Measurements from ENCODE around the gene DPRX. TPM values are rescaled to one million over a fixed set of nuclear protein-coding genes. Genes with fewer than 3 reads are reported as not detected.

The DPRX gene
- total and polyA plus RNA-seq, 2 experiments from 2014 or later: not detected

DNA sequence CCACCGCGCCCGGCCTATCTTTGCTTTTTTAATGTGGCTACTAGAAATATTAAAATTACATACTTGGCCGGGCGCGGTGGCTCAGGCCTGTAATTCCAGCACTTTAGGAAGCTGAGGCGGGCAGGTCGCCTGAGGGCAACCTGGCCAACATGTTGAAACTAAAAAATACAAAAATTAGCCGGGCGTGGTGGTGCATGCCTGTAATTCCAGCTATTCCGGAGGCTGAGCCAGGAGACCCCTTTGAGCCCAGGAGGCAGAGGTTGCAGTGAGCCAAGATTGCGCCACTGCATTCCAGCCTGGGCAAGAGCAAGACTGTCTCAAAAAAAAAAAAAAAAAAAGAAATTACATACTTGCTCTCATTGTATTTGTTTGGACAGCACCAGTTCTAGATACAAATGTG lies 34.8 kb upstream of the DPRX start:
- H3K27me3 Mint-ChIP-seq (ENCODE audit: insufficient read depth, low read depth, poor library complexity): peaks cover 18% of the 10 kb centered on the region
- peaks cover 43% of the 10 kb centered on the region for H3F3A ChIP-seq (replicated peaks; ENCODE audit: low read depth)
- peaks cover 2% of the 10 kb centered on the region; the same call in 1 of the 3 replicates for H3K36me3 Mint-ChIP-seq (ENCODE audit: low read depth)
- H3K9me3 Mint-ChIP-seq: peaks cover 14% of the 10 kb centered on the region; the same call in 2 of the 3 replicates
- no peaks in the 10 kb centered on the region for H3K27me3 ChIP-seq (ENCODE audit: insufficient read depth)
- no peaks in the 10 kb centered on the region; the same call in 1 of the 2 replicates for H3K79me2 ChIP-seq (replicated peaks; ENCODE audit: insufficient read depth)
- no peak for DNase-seq (ENCODE audit: low spot score)
- H3K36me3 ChIP-seq (ENCODE audit: insufficient read depth): no peaks in the 10 kb centered on the region
- no peak overlapping the region for H2AFZ ChIP-seq
- H3K9me2 ChIP-seq (ENCODE audit: insufficient read depth): no peaks in the 10 kb centered on the region; the same call in 1 of the 2 replicates
- H4K20me1 ChIP-seq (replicated peaks; ENCODE audit: insufficient read depth): no peaks in the 10 kb centered on the region
- peaks cover 25% of the 10 kb centered on the region for H3K4me1 Mint-ChIP-seq
- no peak for ATAC-seq
- no peak overlapping the region for H3K4me3 Mint-ChIP-seq
- no peak overlapping the region for H3K4me3 ChIP-seq
- peak overlapping the region; percentile 99 for H3K27ac ChIP-seq (ENCODE audit: low read depth)
- H3K27ac Mint-ChIP-seq: peak overlapping the region; percentile 88; the same call in 1 of the 2 replicates
- H3K4me2 ChIP-seq: 0 out of 2 replicates have a peak overlapping the region, but pooled peaks have one; percentile 35
- TF ChIP-seq ZNF114 (CRISPR knock-in tag; IDR thresholded peaks at IDR 0.05) (no peak), EZH2phosphoT487 (IDR thresholded peaks at IDR 0.05; ENCODE audit: unreplicated experiment) (no peak), REST (IDR thresholded peaks at IDR 0.05; ENCODE audit: unreplicated experiment) (no peak), STAT1 (IDR thresholded peaks at IDR 0.05; ENCODE audit: unreplicated experiment) (no peak)
- peaks cover 20% of the 10 kb centered on the region for H3K4me1 ChIP-seq (ENCODE audit: insufficient read depth)

DNA sequence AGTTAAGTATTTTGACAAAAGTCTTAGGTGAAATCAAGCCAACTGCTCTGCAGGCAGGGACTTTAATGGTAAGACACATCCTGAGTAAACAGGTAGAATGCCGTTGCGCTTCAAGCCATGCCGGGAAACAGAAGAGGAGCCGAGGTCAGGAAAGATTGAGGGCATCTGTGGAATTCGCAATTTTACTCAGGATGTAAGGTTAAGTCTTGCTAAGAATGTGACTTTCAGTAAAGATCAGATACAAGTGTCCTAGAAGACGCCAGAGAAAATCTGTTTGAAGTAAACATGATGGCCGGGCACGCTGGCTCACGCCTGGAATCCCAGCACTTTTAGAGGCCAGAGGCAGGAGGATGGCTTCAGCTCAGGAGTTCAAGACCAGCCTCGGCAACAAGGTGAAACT lies 33.4 kb upstream of the DPRX start:
- no peaks in the 10 kb centered on the region for H3K36me3 Mint-ChIP-seq (ENCODE audit: low read depth)
- peaks cover 39% of the 10 kb centered on the region for H3F3A ChIP-seq (replicated peaks; ENCODE audit: low read depth)
- H3K4me2 ChIP-seq: no peak overlapping the region
- DNase-seq (ENCODE audit: low spot score) (no peak), ATAC-seq (no peak)
- H3K4me3 Mint-ChIP-seq: no peak overlapping the region
- H3K27ac ChIP-seq (ENCODE audit: low read depth): peak overlapping the region; percentile 99
- peaks cover 25% of the 10 kb centered on the region for H3K4me1 Mint-ChIP-seq
- no peak overlapping the region for H2AFZ ChIP-seq
- TF ChIP-seq, protein P1, sequence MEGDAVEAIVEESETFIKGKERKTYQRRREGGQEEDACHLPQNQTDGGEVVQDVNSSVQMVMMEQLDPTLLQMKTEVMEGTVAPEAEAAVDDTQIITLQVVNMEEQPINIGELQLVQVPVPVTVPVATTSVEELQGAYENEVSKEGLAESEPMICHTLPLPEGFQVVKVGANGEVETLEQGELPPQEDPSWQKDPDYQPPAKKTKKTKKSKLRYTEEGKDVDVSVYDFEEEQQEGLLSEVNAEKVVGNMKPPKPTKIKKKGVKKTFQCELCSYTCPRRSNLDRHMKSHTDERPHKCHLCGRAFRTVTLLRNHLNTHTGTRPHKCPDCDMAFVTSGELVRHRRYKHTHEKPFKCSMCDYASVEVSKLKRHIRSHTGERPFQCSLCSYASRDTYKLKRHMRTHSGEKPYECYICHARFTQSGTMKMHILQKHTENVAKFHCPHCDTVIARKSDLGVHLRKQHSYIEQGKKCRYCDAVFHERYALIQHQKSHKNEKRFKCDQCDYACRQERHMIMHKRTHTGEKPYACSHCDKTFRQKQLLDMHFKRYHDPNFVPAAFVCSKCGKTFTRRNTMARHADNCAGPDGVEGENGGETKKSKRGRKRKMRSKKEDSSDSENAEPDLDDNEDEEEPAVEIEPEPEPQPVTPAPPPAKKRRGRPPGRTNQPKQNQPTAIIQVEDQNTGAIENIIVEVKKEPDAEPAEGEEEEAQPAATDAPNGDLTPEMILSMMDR (conservative IDR thresholded peaks at IDR 0.05; ENCODE audit: low read depth in 2 of 2): no peak
- TF ChIP-seq, protein P2, sequence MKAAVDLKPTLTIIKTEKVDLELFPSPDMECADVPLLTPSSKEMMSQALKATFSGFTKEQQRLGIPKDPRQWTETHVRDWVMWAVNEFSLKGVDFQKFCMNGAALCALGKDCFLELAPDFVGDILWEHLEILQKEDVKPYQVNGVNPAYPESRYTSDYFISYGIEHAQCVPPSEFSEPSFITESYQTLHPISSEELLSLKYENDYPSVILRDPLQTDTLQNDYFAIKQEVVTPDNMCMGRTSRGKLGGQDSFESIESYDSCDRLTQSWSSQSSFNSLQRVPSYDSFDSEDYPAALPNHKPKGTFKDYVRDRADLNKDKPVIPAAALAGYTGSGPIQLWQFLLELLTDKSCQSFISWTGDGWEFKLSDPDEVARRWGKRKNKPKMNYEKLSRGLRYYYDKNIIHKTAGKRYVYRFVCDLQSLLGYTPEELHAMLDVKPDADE (IDR thresholded peaks at IDR 0.05): no peak
- TF ChIP-seq EZH2phosphoT487 (IDR thresholded peaks at IDR 0.05; ENCODE audit: unreplicated experiment) (no peak), JUNB (IDR thresholded peaks at IDR 0.05; ENCODE audit: unreplicated experiment) (no peak), ZNF331 (CRISPR knock-in tag; IDR thresholded peaks at IDR 0.05; ENCODE audit: low read depth) (no peak), POLR2AphosphoS5 (IDR thresholded peaks at IDR 0.05; ENCODE audit: low read depth) (no peak), NANOG (IDR thresholded peaks at IDR 0.05; ENCODE audit: borderline replicate concordance) (no peak), STAT1 (IDR thresholded peaks at IDR 0.05; ENCODE audit: unreplicated experiment) (no peak)
- H3K36me3 ChIP-seq (ENCODE audit: insufficient read depth): no peaks in the 10 kb centered on the region
- no peaks in the 10 kb centered on the region for H4K20me1 ChIP-seq (replicated peaks; ENCODE audit: insufficient read depth)
- peaks cover 12% of the 10 kb centered on the region for H3K27me3 Mint-ChIP-seq (ENCODE audit: insufficient read depth, low read depth, poor library complexity)
- peaks cover 8% of the 10 kb centered on the region; the same call in 1 of the 3 replicates for H3K9me3 Mint-ChIP-seq
- no peaks in the 10 kb centered on the region; the same call in 1 of the 2 replicates for H3K79me2 ChIP-seq (replicated peaks; ENCODE audit: insufficient read depth)
- no peaks in the 10 kb centered on the region; the same call in 1 of the 2 replicates for H3K9me2 ChIP-seq (ENCODE audit: insufficient read depth)
- H3K4me1 ChIP-seq (ENCODE audit: insufficient read depth): peaks cover 20% of the 10 kb centered on the region
- H3K27me3 ChIP-seq (ENCODE audit: insufficient read depth): no peaks in the 10 kb centered on the region
- H3K4me3 ChIP-seq: no peak overlapping the region
- no peak overlapping the region; the same call in 1 of the 2 replicates for H3K27ac Mint-ChIP-seq

Measured in GM23338 (cell line).